Spleen (tissue), 11 donors: ENCODE results near the gene MAP4K4. TPM values are rescaled to one million over a fixed set of nuclear protein-coding genes. Genes with fewer than 3 reads are reported as not detected.

ENCODE experiments used
- DNase-seq: peaks from one replicate; pipeline ENCODE4 v3.0.0-alpha.2; 2020
- H3K27ac ChIP-seq, 8 donors: fragments of 200-600 bp; sonication (generic) in 7 of 8; 1 replicate in 4 of 8; 2 replicates in 4 of 8; pipeline versions ENCODE4 v1.5.0 to v1.8.0; 2016 to 2021; ENCODE audit warnings: inconsistent platforms in 4 of 8, mild to moderate bottlenecking in 4 of 8, moderate library complexity in 1 of 8
- H3K27me3 ChIP-seq, 7 donors: fragments of 200-600 bp; sonication (generic) in 6 of 7; replicated peaks in 1 of 7; 1 replicate in 4 of 7; 2 replicates in 3 of 7; pipeline versions ENCODE4 v1.5.0 to v1.8.0; 2016 to 2021; ENCODE audit warnings: inconsistent platforms in 3 of 7, mild to moderate bottlenecking in 1 of 7
- H3K36me3 ChIP-seq, 6 donors: fragments of 200-600 bp; sonication (generic) in 5 of 6; 1 replicate in 4 of 6; 2 replicates in 2 of 6; pipeline versions ENCODE4 v1.5.0 to v1.8.0; 2016 to 2021; ENCODE audit warnings: inconsistent platforms in 2 of 6
- H3K4me1 ChIP-seq, 6 donors: fragments of 200-600 bp; sonication (generic) in 5 of 6; 1 replicate in 3 of 6; 2 replicates in 3 of 6; pipeline versions ENCODE4 v1.5.0 to v1.8.0; 2016 to 2021; ENCODE audit warnings: inconsistent platforms in 3 of 6
- H3K4me3 ChIP-seq, 8 donors: fragments of 200-600 bp; sonication (generic) in 7 of 8; 1 replicate in 4 of 8; 2 replicates in 4 of 8; pipeline versions ENCODE4 v1.5.0 to v1.8.0; 2016 to 2021; ENCODE audit warnings: inconsistent platforms in 4 of 8, mild to moderate bottlenecking in 4 of 8, moderate library complexity in 2 of 8
- H3K9me3 ChIP-seq, 8 donors: fragments of 200-600 bp; sonication (generic) in 7 of 8; 1 replicate in 4 of 8; 2 replicates in 4 of 8; pipeline versions ENCODE4 v1.5.0 to v1.8.0; 2016 to 2021; ENCODE audit warnings: inconsistent platforms in 4 of 8
- CTCF ChIP-seq, 11 experiments: fragments of 200-600 bp in 7 of 11; fragments of 450-650 bp in 4 of 11; sonication (generic) in 4 of 11; IDR thresholded peaks in 8 of 11; conservative IDR thresholded peaks in 3 of 11; 1 replicate in 7 of 11; 2 replicates in 4 of 11; pipeline versions ENCODE4 v1.4.0 to v1.8.0; 2016 to 2021; ENCODE audit warnings: antibody characterized with exemption in 11 of 11, inconsistent platforms in 4 of 11, mild to moderate bottlenecking in 1 of 11
- POLR2A ChIP-seq, 3 donors: fragments of 450-650 bp; IDR thresholded peaks; one replicate each; pipeline ENCODE4 v1.5.1; 2017; ENCODE audit warnings: antibody characterized with exemption in 3 of 3, mild to moderate bottlenecking in 1 of 3
- POLR2AphosphoS5 ChIP-seq, 3 donors: sonication (generic); formaldehyde crosslinking; IDR thresholded peaks; one replicate each; pipeline ENCODE4 v1.5.1; 2017; ENCODE audit warnings: antibody characterized with exemption in 3 of 3
- WGBS, 5 donors: extraction: QIAGEN DNeasy Blood & Tissue Kit in 3 of 5; methylation state at CpG; one replicate each; pipeline versions ENCODE4 v1.1.5 to v1.1.7; 2013 to 2018; 5-methylcytosine and 5-hydroxymethylcytosine counted together
- intact Hi-C: fragments of 100-400 bp; cut with DNase I; formaldehyde crosslinking; loops from one replicate; pipeline ENCODE4 v1.15.0; 2023; ENCODE audit warnings: low total_unique reads
- polyA plus RNA-seq, 3 donors: library from polyadenylated mRNA; stranded (reverse); fragments of 200-250 nt; gene quantifications; one replicate each; pipeline ENCODE4 v1.2.1, GENCODE V29; 2013
- total RNA-seq, 7 donors: library from RNA; depleted of rRNA in 3 of 7; stranded (reverse); fragments of >200 nt in 3 of 7; fragmentation: NEBNext Ultra II Directional in 4 of 7; extraction: Animal tissue kit (Norgen Biotek cat#: 25700) in 4 of 7; gene quantifications; one replicate each; pipeline versions ENCODE4 v1.1.0 to v1.2.1, GENCODE V29; 2016 to 2021
- donor health status: healthy with polysubstance abuse.
- donor health status: DM: no; HTN: no; CAD: no; lungs with moderate emphysema.
- donor health status: DM: no; HTN: no; CAD: no.
- donor health status: Bipolar disorder and iron deficiency.
- donor health status: healthy.
- donor health status: DM: no; HTN: no; CAD: no.
- donor health status: DM: yes; HTN: yes; CAD: no.

MAP4K4 gene
- total and polyA plus RNA-seq, 10 donors, result 16.7 to 108 (median 71.7) TPM

GRCh38 chr2:101837354-101837753 lies 139.8 kb downstream of the MAP4K4 start:
- intact Hi-C loops, result no loop called here
- peaks cover 0 to 8% (median 2%) of the 10 kb centered on the region in 6 donors for H3K4me1 ChIP-seq
- TF ChIP-seq POLR2A (IDR thresholded peaks at IDR 0.05) (no peak), POLR2AphosphoS5 (IDR thresholded peaks at IDR 0.05) (no peak), CTCF (IDR thresholded peaks at IDR 0.05 in 8 of 11, conservative IDR thresholded peaks at IDR 0.05 in 3 of 11) (no peak)
- no peaks in the 10 kb centered on the region for H3K9me3 ChIP-seq
- H3K27ac ChIP-seq, result no peak overlapping the region
- no peaks in the 10 kb centered on the region for H3K27me3 ChIP-seq
- H3K4me3 ChIP-seq, result no peak overlapping the region
- DNase-seq, result no peak
- H3K36me3 ChIP-seq, result peaks cover 0 to 100% (median 58%) of the 10 kb centered on the region in 6 donors
- WGBS, 5 donors, result 75 to 86% (median 78%) methylated on average over 3 of the region's 3 CpGs

GRCh38 chr2:101841679-101842327 lies 144.3 kb downstream of the MAP4K4 start:
- WGBS, 5 donors, result 90 to 95% (median 94%) methylated on average over 5 of the region's 5 CpGs
- intact Hi-C loops, result no loop called here

GRCh38 chr2:101842471-101842870 lies 145.0 kb downstream of the MAP4K4 start:
- Histone ChIP-seq H3K4me1 (peaks cover 0 to 17% (median 8%) of the 10 kb centered on the region in 6 donors), H3K36me3 (peaks cover 3 to 100% (median 60%) of the 10 kb centered on the region in 6 donors), H3K27me3 (no peaks in the 10 kb centered on the region), H3K9me3 (no peaks in the 10 kb centered on the region), H3K27ac (peak overlapping the region in 2 of 8 donors; percentile 14 to 37), H3K4me3 (no peak overlapping the region)
- no peak for DNase-seq
- intact Hi-C loops, result no loop called here
- 29 to 50% (median 36%) methylated on average over 1 of the region's 1 CpG for WGBS, 5 donors
- TF ChIP-seq POLR2AphosphoS5 (IDR thresholded peaks at IDR 0.05) (no peak), POLR2A (IDR thresholded peaks at IDR 0.05) (no peak), CTCF (IDR thresholded peaks at IDR 0.05 in 8 of 11, conservative IDR thresholded peaks at IDR 0.05 in 3 of 11) (no peak)

More at GRCh38 chr2:101841679-101842327, 144.3 kb downstream of the MAP4K4 start:
- H3K4me3 ChIP-seq, result no peak overlapping the region
- peaks cover 3 to 100% (median 60%) of the 10 kb centered on the region in 6 donors for H3K36me3 ChIP-seq
- H3K27ac ChIP-seq, result no peak overlapping the region
- TF ChIP-seq POLR2A (IDR thresholded peaks at IDR 0.05) (no peak), POLR2AphosphoS5 (IDR thresholded peaks at IDR 0.05) (no peak), CTCF (IDR thresholded peaks at IDR 0.05 in 8 of 11, conservative IDR thresholded peaks at IDR 0.05 in 3 of 11) (no peak)
- H3K27me3 ChIP-seq, result no peaks in the 10 kb centered on the region
- H3K9me3 ChIP-seq, result no peaks in the 10 kb centered on the region
- no peak for DNase-seq
- H3K4me1 ChIP-seq, result peaks cover 0 to 17% (median 8%) of the 10 kb centered on the region in 6 donors

- Histone ChIP-seq H3K4me1 (peaks cover 0 to 17% (median 8%) of the 10 kb centered on the region in 6 donors), H3K36me3 (peaks cover 3 to 100% (median 61%) of the 10 kb centered on the region in 6 donors), H3K27me3 (no peaks in the 10 kb centered on the region), H3K9me3 (no peaks in the 10 kb centered on the region), H3K4me3 (no peak overlapping the region), H3K27ac (peak overlapping the region in 2 of 8 donors; percentile 14 to 37)
- intact Hi-C loops, result no loop called here
- no peak for DNase-seq
- 76 to 86% (median 81%) methylated on average over 2 of the region's 2 CpGs for WGBS, 5 donors
- TF ChIP-seq POLR2AphosphoS5 (IDR thresholded peaks at IDR 0.05), result no peak
- no peak for TF ChIP-seq POLR2A (IDR thresholded peaks at IDR 0.05)
- no peak for TF ChIP-seq CTCF (IDR thresholded peaks at IDR 0.05 in 8 of 11, conservative IDR thresholded peaks at IDR 0.05 in 3 of 11)
Observed at GRCh38 chr2:101843048-101843447, 145.5 kb downstream of the MAP4K4 start.
